ENCODE data around the gene ST3GAL2. TPM values are rescaled to one million over a fixed set of nuclear protein-coding genes. Genes with fewer than 3 reads are reported as not detected.

The ST3GAL2 gene
- total RNA-seq, 1 donor, result 42.7 TPM

- no peak for DNase-seq (ENCODE audit: low read depth)
- H3K4me3 ChIP-seq (ENCODE audit: low read depth, low read length), result no peak overlapping the region
- no peak for TF ChIP-seq CTCF (IDR thresholded peaks at IDR 0.05; ENCODE audit: insufficient read depth, low read depth, low read length)
Measured at GRCh38 chr16:70472786-70473433, 34.0 kb upstream of the ST3GAL2 start.

GRCh38 chr16:70470927-70471341, 32.0 kb upstream of the ST3GAL2 start:
- no peak overlapping the region for H3K4me3 ChIP-seq (ENCODE audit: low read depth, low read length)
- peak; percentile 56 for TF ChIP-seq CTCF (IDR thresholded peaks at IDR 0.05; ENCODE audit: insufficient read depth, low read depth, low read length)
- DNase-seq (ENCODE audit: low read depth), result peak; percentile 39

- H3K4me3 ChIP-seq (ENCODE audit: low read depth, low read length), result no peak overlapping the region
- TF ChIP-seq CTCF (IDR thresholded peaks at IDR 0.05; ENCODE audit: insufficient read depth, low read depth, low read length), result no peak
- DNase-seq (ENCODE audit: low read depth), result no peak
Measured at GRCh38 chr16:70470141-70470926, 31.4 kb upstream of the ST3GAL2 start.

- no peak overlapping the region for H3K4me3 ChIP-seq (ENCODE audit: low read depth, low read length)
- TF ChIP-seq CTCF (IDR thresholded peaks at IDR 0.05; ENCODE audit: insufficient read depth, low read depth, low read length), result no peak
- no peak for DNase-seq (ENCODE audit: low read depth)
Measured at GRCh38 chr16:70468776-70469525, 30.1 kb upstream of the ST3GAL2 start.

- no peak overlapping the region for H3K4me3 ChIP-seq (ENCODE audit: low read depth, low read length)
- no peak for DNase-seq (ENCODE audit: low read depth)
- TF ChIP-seq CTCF (IDR thresholded peaks at IDR 0.05; ENCODE audit: insufficient read depth, low read depth, low read length), result no peak
Measured at GRCh38 chr16:70467608-70468007, 28.7 kb upstream of the ST3GAL2 start.

- no peak for TF ChIP-seq CTCF (IDR thresholded peaks at IDR 0.05; ENCODE audit: insufficient read depth, low read depth, low read length)
- no peak overlapping the region for H3K4me3 ChIP-seq (ENCODE audit: low read depth, low read length)
- no peak for DNase-seq (ENCODE audit: low read depth)
Measured at GRCh38 chr16:70467113-70467512, 28.2 kb upstream of the ST3GAL2 start.

All from fibroblast of villous mesenchyme (primary cell).